Tibial artery (tissue), 4 donors: ENCODE results near the gene SPINT2.
"Not testable (repeated sequence)": the region's sequence is repeated elsewhere in the genome, so short reads cannot be mapped to it uniquely, and the experiment has no call there.

Experiments
- DNase-seq, 2 donors: peaks; one replicate each; pipeline ENCODE4 v3.0.0-alpha.2; 2019
- H3K27ac ChIP-seq, 2 donors: fragments of 200-600 bp; sonication (generic) in 1 of 2; 1 replicate in 1 of 2; 2 replicates in 1 of 2; pipeline ENCODE4 v1.5.1; 2018 to 2019; ENCODE audit warnings: mild to moderate bottlenecking in 1 of 2
- H3K27me3 ChIP-seq, 2 donors: fragments of 200-600 bp; sonication (generic) in 1 of 2; one replicate each; pipeline versions ENCODE4 v1.5.1 to v1.6.0; 2016 to 2019
- H3K36me3 ChIP-seq, 3 donors: fragments of 200-600 bp; sonication (generic) in 2 of 3; one replicate each; pipeline ENCODE4 v1.5.1; 2016 to 2019; ENCODE audit warnings: mild to moderate bottlenecking in 2 of 3
- H3K4me1 ChIP-seq, 4 donors: fragments of 200-600 bp; sonication (generic) in 2 of 4; 1 replicate in 3 of 4; 2 replicates in 1 of 4; pipeline ENCODE4 v1.5.1; 2016 to 2019
- H3K4me3 ChIP-seq, 2 donors: fragments of 200-600 bp; sonication (generic) in 1 of 2; 1 replicate in 1 of 2; 2 replicates in 1 of 2; pipeline ENCODE4 v1.5.1; 2018 to 2019; ENCODE audit warnings: mild to moderate bottlenecking in 2 of 2
- H3K9me3 ChIP-seq, 3 donors: fragments of 200-600 bp; sonication (generic) in 1 of 3; one replicate each; pipeline ENCODE4 v1.5.1; 2016 to 2019
- CTCF ChIP-seq, 2 experiments: fragments of 200-600 bp in 1 of 2; fragments of 450-650 bp in 1 of 2; IDR thresholded peaks; one replicate each; pipeline ENCODE4 v1.5.1; 2017 to 2019; ENCODE audit warnings: antibody characterized with exemption in 2 of 2, mild to moderate bottlenecking in 1 of 2, moderate library complexity in 1 of 2
- intact Hi-C: fragments of 100-400 bp; cut with DNase I; formaldehyde crosslinking; loops from one replicate; pipeline ENCODE4 v1.15.0; 2023; ENCODE audit warnings: low total_unique reads

Gene SPINT2

DNA sequence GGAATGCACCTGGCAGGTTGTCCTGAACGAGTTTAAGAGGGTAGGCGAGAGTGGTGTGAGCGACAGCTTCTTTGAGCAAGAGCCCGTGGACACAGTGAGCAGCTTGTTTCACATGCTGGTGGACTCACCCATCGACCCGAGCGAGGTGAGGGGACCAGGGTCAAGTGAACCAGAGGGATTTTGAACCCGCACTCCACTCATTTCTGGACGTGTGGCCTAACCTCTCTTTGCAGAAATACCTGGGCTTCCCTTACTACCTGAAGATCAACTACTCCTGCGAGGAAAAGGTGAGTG lies 72.9 kb downstream of the SPINT2 start:
- Histone ChIP-seq H3K9me3 (no peaks in the 10 kb centered on the region), H3K4me1 (peaks cover 0 to 30% (median 19%) of the 10 kb centered on the region in 4 donors), H3K4me3 (peak overlapping the region; percentile 68 to 95), H3K27ac (peak overlapping the region; percentile 91 to 99), H3K27me3 (no peaks in the 10 kb centered on the region), H3K36me3 (peaks cover 0 to 16% (median 7%) of the 10 kb centered on the region in 3 donors)
- intact Hi-C loops = loop anchor here (5.0 to 10.0 kb wide), 2 partner anchors 35 to 433 kb away; partner anchors contain the start of genes PSMD8, SIPA1L3 and WDR87
- TF ChIP-seq CTCF (IDR thresholded peaks at IDR 0.05) = no peak
- DNase-seq = no peak

DNA sequence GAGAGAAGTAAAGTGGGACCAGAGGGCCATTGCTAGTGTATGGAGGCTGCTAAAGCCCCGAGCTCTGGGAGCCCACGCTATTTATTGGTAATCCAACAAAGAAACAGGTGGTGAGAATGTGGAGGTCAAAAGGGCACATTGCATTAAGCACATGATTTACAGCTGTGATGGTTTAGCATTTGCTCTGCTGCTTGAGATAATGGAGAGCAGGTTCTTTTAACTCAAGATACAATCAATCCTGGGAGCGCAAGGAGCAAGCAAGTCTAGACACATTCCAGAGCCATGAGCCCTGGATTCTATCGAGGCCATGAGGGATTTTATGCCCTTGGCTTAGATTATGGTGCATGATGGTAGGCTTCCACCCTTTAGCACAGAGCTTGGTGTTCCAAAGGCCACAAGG lies 74.6 kb downstream of the SPINT2 start:
- H3K4me1 ChIP-seq = peaks cover 0 to 30% (median 19%) of the 10 kb centered on the region in 4 donors
- H3K27ac ChIP-seq, H3K27me3 ChIP-seq, DNase-seq, H3K4me3 ChIP-seq, H3K9me3 ChIP-seq: not testable (repeated sequence)
- intact Hi-C loops = loop anchor here (5.0 to 10.0 kb wide), 2 partner anchors 33 to 434 kb away; partner anchors contain the start of genes PSMD8, SIPA1L3 and WDR87
- peaks cover 0 to 25% (median 7%) of the 10 kb centered on the region in 3 donors for H3K36me3 ChIP-seq

GRCh38 chr19:38340927-38341326 lies 76.6 kb downstream of the SPINT2 start:
- DNase-seq = no peak
- H3K4me1 ChIP-seq = peaks cover 0 to 25% (median 19%) of the 10 kb centered on the region in 4 donors
- intact Hi-C loops = no loop called here

More at GRCh38 chr19:38340927-38341326, 76.6 kb downstream of the SPINT2 start:
- no peak overlapping the region for H3K4me3 ChIP-seq
- H3K27me3 ChIP-seq = no peaks in the 10 kb centered on the region
- peaks cover 0 to 29% (median 7%) of the 10 kb centered on the region in 3 donors for H3K36me3 ChIP-seq
- no peaks in the 10 kb centered on the region for H3K9me3 ChIP-seq
- no peak overlapping the region for H3K27ac ChIP-seq
- TF ChIP-seq CTCF (IDR thresholded peaks at IDR 0.05) = no peak
